Left lung (tissue), 10 donors: Measurements from ENCODE around the gene PLPPR4. TPM values are rescaled to one million over a fixed set of nuclear protein-coding genes. Genes with fewer than 3 reads are reported as not detected.
"Not testable (repeated sequence)": the region's sequence is repeated elsewhere in the genome, so short reads cannot be mapped to it uniquely, and the experiment has no call there.

Source experiments
- ATAC-seq: fragments of 200-7000 bp; cut with Tn5 transposase; one replicate; pipeline ENCODE4 v1.9.1; 2020; ENCODE audit warnings: moderate library complexity
- DNase-seq, 4 donors: peaks; one replicate each; pipeline ENCODE4 v3.0.0-alpha.2; 2013 to 2020
- H3K27ac ChIP-seq, 2 donors: fragments of 200-600 bp; sonication (generic) in 1 of 2; one replicate each; pipeline versions ENCODE4 v1.5.0 to v1.8.0; 2020 to 2021
- H3K27me3 ChIP-seq, 2 donors: fragments of 200-600 bp; sonication (generic) in 1 of 2; one replicate each; pipeline versions ENCODE4 v1.5.0 to v1.8.0; 2020 to 2021
- H3K36me3 ChIP-seq, 2 donors: fragments of 200-600 bp; sonication (generic) in 1 of 2; one replicate each; pipeline versions ENCODE4 v1.5.0 to v1.8.0; 2020 to 2021
- H3K4me1 ChIP-seq, 2 donors: fragments of 200-600 bp; one replicate each; pipeline ENCODE4 v1.8.0; 2021
- H3K4me3 ChIP-seq, 2 donors: fragments of 200-600 bp; sonication (generic) in 1 of 2; one replicate each; pipeline versions ENCODE4 v1.5.0 to v1.8.0; 2020 to 2021; ENCODE audit warnings: mild to moderate bottlenecking in 1 of 2
- H3K9me3 ChIP-seq, 2 donors: fragments of 200-600 bp; sonication (generic) in 1 of 2; one replicate each; pipeline versions ENCODE4 v1.5.0 to v1.8.0; 2020 to 2021
- intact Hi-C, 2 donors: fragments of 100-400 bp; cut with DNase I; formaldehyde crosslinking; loops; one replicate each; pipeline versions ENCODE4 v1.11.2 to v1.14.2; 2022
- polyA plus RNA-seq, 6 donors: library from polyadenylated mRNA; unstranded; fragments of 120-200 nt; gene quantifications; one replicate each; pipeline ENCODE4 v1.2.1, GENCODE V29; 2013; ENCODE audit not compliant: insufficient read length in 6 of 6
- total RNA-seq, 2 donors: library from RNA; stranded (reverse); fragmentation: NEBNext Ultra II Directional; extraction: Animal tissue kit (Norgen Biotek cat#: 25700); gene quantifications; one replicate each; pipeline ENCODE4 v1.2.1, GENCODE V29; 2021
- TF ChIP-seq, protein P1 (sequence below), 2 donors: fragments of 200-600 bp; sonication (generic) in 1 of 2; IDR thresholded peaks; one replicate each; pipeline versions ENCODE4 v1.5.0 to v1.8.0; 2021; ENCODE audit warnings: antibody characterized with exemption in 2 of 2
- donor health status: DM: no; HTN: yes; CAD: no.
- donor health status: DM: no; HTN: no; CAD: no.

The PLPPR4 gene
- total and polyA plus RNA-seq, 8 donors: 2.5 to 49.1 (median 39.7) TPM

DNA sequence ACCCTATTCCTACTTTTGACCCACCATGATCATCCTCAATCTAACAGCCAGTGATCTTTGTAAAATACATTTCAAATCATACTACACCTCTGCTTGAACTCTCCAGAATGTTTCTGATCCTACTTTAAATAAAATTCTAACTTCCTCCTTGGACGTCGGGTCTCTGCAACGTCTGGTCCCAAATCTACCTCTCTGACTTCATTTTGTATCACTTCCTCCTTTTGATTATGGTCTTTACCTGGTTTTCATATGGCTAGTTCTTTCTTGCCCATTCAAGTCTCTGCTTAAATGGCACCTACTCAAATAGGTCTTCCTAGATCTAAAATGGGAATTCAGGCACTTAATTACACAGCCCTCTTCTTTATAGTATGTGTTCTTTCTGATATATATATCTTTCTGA is 18.2 kb downstream of the PLPPR4 start:
- DNase-seq: no peak
- Histone ChIP-seq H3K4me1 (no peaks in the 10 kb centered on the region), H3K4me3 (no peak overlapping the region), H3K27ac (no peak overlapping the region), H3K9me3 (no peaks in the 10 kb centered on the region), H3K27me3 (no peaks in the 10 kb centered on the region), H3K36me3 (no peaks in the 10 kb centered on the region)
- intact Hi-C loops: no loop called here
- TF ChIP-seq, protein P1, sequence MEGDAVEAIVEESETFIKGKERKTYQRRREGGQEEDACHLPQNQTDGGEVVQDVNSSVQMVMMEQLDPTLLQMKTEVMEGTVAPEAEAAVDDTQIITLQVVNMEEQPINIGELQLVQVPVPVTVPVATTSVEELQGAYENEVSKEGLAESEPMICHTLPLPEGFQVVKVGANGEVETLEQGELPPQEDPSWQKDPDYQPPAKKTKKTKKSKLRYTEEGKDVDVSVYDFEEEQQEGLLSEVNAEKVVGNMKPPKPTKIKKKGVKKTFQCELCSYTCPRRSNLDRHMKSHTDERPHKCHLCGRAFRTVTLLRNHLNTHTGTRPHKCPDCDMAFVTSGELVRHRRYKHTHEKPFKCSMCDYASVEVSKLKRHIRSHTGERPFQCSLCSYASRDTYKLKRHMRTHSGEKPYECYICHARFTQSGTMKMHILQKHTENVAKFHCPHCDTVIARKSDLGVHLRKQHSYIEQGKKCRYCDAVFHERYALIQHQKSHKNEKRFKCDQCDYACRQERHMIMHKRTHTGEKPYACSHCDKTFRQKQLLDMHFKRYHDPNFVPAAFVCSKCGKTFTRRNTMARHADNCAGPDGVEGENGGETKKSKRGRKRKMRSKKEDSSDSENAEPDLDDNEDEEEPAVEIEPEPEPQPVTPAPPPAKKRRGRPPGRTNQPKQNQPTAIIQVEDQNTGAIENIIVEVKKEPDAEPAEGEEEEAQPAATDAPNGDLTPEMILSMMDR (IDR thresholded peaks at IDR 0.05): no peak
- ATAC-seq: no peak

DNA sequence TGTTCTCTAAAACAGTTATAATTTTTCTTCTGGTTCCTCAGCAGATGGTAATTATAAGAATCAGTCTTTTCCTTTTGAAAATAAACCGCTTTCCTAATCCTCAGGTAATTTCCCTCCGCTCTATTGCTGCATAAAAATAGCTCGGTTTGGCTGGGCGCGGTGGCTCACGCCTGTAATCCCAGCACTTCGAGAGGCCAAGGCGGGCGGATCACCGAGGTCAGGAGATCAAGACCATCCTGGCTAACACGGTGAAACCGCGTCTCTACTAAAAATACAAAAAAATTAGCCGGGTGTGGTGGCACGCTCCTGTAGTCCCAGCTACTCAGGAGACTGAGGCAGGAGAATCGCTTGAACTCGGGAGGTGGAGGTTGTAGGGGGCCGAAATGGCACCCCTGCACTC is 19.2 kb downstream of the PLPPR4 start:
- DNase-seq: peak in 1 of 4 donors; percentile 43
- ATAC-seq: not testable (repeated sequence)

DNA sequence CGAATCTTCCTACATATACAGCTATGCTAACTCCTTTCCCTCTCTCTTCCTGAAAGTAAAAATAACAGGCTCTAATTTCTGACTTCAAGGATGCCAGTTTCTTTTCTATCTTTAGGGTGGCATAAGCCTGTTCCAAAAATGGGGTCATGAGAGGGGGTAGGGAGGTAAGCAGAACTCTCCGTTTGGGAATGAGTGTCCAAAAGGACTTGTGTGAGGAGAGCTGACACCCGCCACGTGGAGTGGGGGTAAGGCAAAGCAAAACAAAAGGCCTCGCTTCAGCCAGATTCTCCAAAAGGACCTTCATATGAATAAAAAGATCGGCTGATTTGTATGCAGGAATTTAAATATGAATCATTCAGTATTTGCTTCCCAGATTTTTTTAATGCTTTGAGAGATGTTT is 28.6 kb downstream of the PLPPR4 start:
- H3K9me3 ChIP-seq: peaks cover 0 to 15% of the 10 kb centered on the region in 2 donors
- no peak for ATAC-seq
- intact Hi-C loops: no loop called here

More for the DNA sequence above, 19.2 kb downstream of the PLPPR4 start:
- H3K4me1 ChIP-seq, H3K9me3 ChIP-seq, intact Hi-C loops, H3K36me3 ChIP-seq, H3K27me3 ChIP-seq, H3K27ac ChIP-seq, H3K4me3 ChIP-seq: not testable (repeated sequence)

DNA sequence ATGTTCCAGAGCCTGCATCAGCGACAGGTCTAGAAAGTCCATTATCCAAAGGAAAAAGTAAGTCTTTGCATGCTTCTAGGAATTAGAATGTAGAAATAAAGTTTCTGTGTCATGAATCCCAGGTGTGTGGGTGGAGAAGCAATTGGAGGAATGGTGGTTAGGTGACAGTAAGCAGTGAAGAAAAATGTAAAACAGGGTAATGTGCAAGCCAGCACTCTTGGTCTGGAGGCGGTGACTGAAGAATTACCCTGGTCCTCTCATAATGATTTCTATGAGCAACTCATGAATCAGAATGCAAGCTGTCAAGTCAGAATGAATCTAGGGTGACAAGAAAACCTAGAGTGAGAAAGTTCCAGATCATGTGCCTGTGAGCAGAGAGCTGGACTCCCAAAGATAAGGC is 33.6 kb downstream of the PLPPR4 start:
- H3K36me3 ChIP-seq: no peaks in the 10 kb centered on the region
- H3K4me1 ChIP-seq: no peaks in the 10 kb centered on the region
- intact Hi-C loops: no loop called here
- TF ChIP-seq, protein P1 (IDR thresholded peaks at IDR 0.05): no peak
- ATAC-seq (no peak), DNase-seq (no peak)
- no peak overlapping the region for H3K27ac ChIP-seq
- no peaks in the 10 kb centered on the region for H3K27me3 ChIP-seq
- no peaks in the 10 kb centered on the region for H3K9me3 ChIP-seq
- no peak overlapping the region for H3K4me3 ChIP-seq

More for the DNA sequence above, 28.6 kb downstream of the PLPPR4 start:
- TF ChIP-seq, protein P1 (IDR thresholded peaks at IDR 0.05): no peak
- Histone ChIP-seq H3K4me3 (no peak overlapping the region), H3K4me1 (no peaks in the 10 kb centered on the region), H3K27ac (no peak overlapping the region), H3K36me3 (no peaks in the 10 kb centered on the region), H3K27me3 (no peaks in the 10 kb centered on the region)
- no peak for DNase-seq

DNA sequence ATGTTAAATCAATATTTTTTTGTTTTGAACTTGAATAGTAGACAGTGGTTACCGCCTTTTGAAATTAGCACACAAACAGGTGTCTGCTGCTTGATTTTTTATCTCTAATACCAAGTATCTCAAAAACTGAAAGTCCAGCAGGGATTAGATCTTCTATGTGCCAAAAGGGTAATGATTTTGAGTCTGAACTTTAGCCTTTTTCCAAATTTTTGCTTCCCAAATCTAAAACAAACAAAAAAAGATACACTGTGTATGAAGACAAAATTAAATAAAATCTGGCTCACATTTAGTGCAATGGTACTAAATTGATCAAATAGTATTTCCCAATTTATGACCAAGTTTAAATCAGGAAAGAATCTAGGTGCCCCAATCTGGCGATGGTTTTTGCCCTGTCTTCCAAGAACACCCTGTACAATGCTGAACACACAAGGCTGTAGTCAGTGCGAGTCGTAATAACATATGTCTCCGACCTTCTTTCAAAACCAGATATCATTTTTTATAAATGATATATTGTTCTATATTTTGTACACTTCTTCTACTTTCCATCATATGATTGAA is 40.5 kb downstream of the PLPPR4 start:
- DNase-seq: no peak
- TF ChIP-seq, protein P1 (IDR thresholded peaks at IDR 0.05): no peak
- H3K4me1 ChIP-seq: no peaks in the 10 kb centered on the region
- ATAC-seq: no peak
- intact Hi-C loops: no loop called here
- no peaks in the 10 kb centered on the region for H3K27me3 ChIP-seq
- H3K36me3 ChIP-seq: no peaks in the 10 kb centered on the region
- no peak overlapping the region for H3K27ac ChIP-seq
- H3K4me3 ChIP-seq: no peak overlapping the region
- H3K9me3 ChIP-seq: no peaks in the 10 kb centered on the region

DNA sequence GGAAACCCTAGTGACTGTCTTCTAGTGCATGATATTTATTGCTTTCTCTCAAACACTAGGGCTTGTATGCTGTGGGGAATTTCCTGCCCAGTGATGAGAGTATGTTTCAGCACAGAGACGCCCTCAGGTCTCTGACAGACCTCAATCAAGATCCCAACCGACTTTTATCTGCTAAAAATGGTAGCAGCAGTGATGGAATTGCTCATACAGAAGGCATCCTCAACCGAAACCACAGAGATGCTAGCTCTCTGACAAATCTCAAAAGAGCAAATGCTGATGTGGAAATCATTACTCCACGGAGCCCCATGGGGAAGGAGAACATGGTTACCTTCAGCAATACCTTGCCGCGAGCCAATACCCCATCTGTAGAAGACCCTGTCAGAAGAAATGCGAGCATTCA is 41.3 kb downstream of the PLPPR4 start:
- intact Hi-C loops: no loop called here
- TF ChIP-seq, protein P1 (IDR thresholded peaks at IDR 0.05): no peak
- ATAC-seq (no peak), DNase-seq (no peak)
- H3K4me3 ChIP-seq: no peak overlapping the region
- no peak overlapping the region for H3K27ac ChIP-seq
- no peaks in the 10 kb centered on the region for H3K36me3 ChIP-seq
- no peaks in the 10 kb centered on the region for H3K9me3 ChIP-seq
- no peaks in the 10 kb centered on the region for H3K4me1 ChIP-seq
- H3K27me3 ChIP-seq: no peaks in the 10 kb centered on the region
